ENCODE measurements around the gene ARMC2. TPM values are rescaled to one million over a fixed set of nuclear protein-coding genes. Genes with fewer than 3 reads are reported as not detected.

ARMC2 gene
- polyA plus RNA-seq, 3 donors: 1.7 to 7.4 (median 3.5) TPM

DNA sequence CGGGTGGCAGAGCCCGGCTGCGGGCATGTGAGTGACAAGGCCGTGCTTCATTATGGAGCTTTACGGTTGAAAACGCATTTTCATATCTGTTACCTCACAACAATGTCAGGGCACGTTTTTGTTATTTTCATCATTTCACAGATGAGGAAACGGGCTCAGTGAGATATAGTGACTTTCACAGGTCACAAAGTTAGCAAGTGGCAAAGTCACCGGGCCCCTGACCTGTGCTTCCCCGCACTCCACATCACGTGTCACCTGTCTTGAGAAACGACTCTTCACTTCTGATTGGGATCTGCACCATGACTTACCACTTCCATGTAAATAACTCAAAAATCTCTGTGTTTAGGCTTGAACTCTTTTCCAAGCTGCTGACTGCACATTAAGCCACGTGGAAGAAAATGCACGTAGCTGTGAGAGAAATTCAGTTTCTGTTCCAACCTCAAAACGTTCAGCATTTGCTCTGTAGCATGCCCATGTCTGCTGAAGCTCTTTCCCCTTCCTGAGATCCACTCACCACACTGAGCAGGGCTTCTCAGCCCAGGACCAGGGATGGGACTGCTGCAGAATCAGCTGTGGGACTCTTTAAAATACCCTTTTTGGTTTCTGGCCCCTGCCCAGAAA is 107.2 kb downstream of the ARMC2 start:
- intact Hi-C loops (cut with micrococcal nuclease): no loop called here
- H3K9me3 Mint-ChIP-seq: peaks cover 0 to 6% (median 4%) of the 10 kb centered on the region in 7 donors

DNA sequence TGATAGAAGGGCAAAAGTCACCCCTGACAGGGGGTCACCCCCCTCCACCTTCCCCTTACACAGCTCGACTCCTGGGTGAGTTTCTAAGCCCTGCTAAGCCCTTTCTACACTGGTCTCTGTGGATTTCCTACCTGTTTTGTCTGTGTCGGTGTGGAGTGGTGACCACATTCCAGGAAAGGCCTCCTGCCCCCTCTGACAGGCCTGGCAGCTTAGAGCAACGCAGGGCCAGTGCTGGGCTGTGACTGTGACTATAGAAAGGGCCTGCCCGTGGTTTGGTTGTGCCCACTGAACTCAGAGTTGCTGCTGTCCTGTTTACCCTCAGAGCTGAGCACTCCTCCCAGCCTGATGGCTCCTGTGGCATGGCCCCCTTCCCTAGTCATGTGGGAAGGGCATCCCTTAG is 109.0 kb downstream of the ARMC2 start:
- intact Hi-C loops (cut with micrococcal nuclease): no loop called here
- H3K4me1 ChIP-seq (ENCODE audit: control insufficient read depth in 1 of 2, insufficient read depth in 2 of 2, low read length in 2 of 2): peaks cover 15 to 26% of the 10 kb centered on the region in 2 donors
- no peaks in the 10 kb centered on the region for H3K9me3 ChIP-seq (replicated peaks in 1 of 2; ENCODE audit: control insufficient read depth in 1 of 2, insufficient read depth in 1 of 2, low read length in 2 of 2)
- H3K4me3 ChIP-seq (replicated peaks in 1 of 3; ENCODE audit: low read depth in 2 of 3, low read length in 3 of 3): no peak overlapping the region
- no peaks in the 10 kb centered on the region for H4K20me1 ChIP-seq (ENCODE audit: insufficient read depth, low read length)
- no peak overlapping the region for H3K9ac ChIP-seq (ENCODE audit: insufficient read depth, low read length, poor library complexity, severe bottlenecking)
- H3K27me3 ChIP-seq (ENCODE audit: control insufficient read depth in 2 of 2, insufficient read depth in 2 of 2, low read length in 2 of 2): no peaks in the 10 kb centered on the region
- Mint-ChIP-seq H3K27me3 (ENCODE audit: low read depth in 3 of 3) (peaks cover 0 to 5% (median 0%) of the 10 kb centered on the region in 3 donors), H3K4me1 (peaks cover 28% of the 10 kb centered on the region), H3K27ac (no peak overlapping the region), H3K9me3 (peaks cover 0 to 6% (median 4%) of the 10 kb centered on the region in 7 donors), H3K4me3 (no peak overlapping the region), H3K36me3 (no peaks in the 10 kb centered on the region)
- no peaks in the 10 kb centered on the region for H3K36me3 ChIP-seq (replicated peaks in 1 of 2; ENCODE audit: control insufficient read depth in 1 of 2, insufficient read depth in 2 of 2, low read length in 2 of 2)
- TF ChIP-seq CTCF (IDR thresholded peaks at IDR 0.05): no peak
- 75% methylated on average over 2 of the region's 4 CpGs for WGBS (ENCODE audit: insufficient coverage)
- no peak overlapping the region for H3K4me2 ChIP-seq (replicated peaks; ENCODE audit: extremely low read depth, low read length, poor library complexity, severe bottlenecking)
- no peak overlapping the region for H2AFZ ChIP-seq (ENCODE audit: insufficient read depth, low read depth, low read length, poor library complexity, severe bottlenecking)
- no peak overlapping the region for H3K27ac ChIP-seq (ENCODE audit: low read depth in 1 of 2, low read length in 2 of 2)
- H3K79me2 ChIP-seq (ENCODE audit: insufficient read depth, low read length): no peaks in the 10 kb centered on the region
- no peak for DNase-seq

More for the DNA sequence above, 107.2 kb downstream of the ARMC2 start:
- Histone ChIP-seq H3K9ac (ENCODE audit: insufficient read depth, low read length, poor library complexity, severe bottlenecking) (no peak overlapping the region), H3K9me3 (replicated peaks in 1 of 2; ENCODE audit: control insufficient read depth in 1 of 2, insufficient read depth in 1 of 2, low read length in 2 of 2) (no peaks in the 10 kb centered on the region), H3K4me3 (replicated peaks in 1 of 3; ENCODE audit: low read depth in 2 of 3, low read length in 3 of 3) (no peak overlapping the region), H3K36me3 (replicated peaks in 1 of 2; ENCODE audit: control insufficient read depth in 1 of 2, insufficient read depth in 2 of 2, low read length in 2 of 2) (no peaks in the 10 kb centered on the region), H3K79me2 (ENCODE audit: insufficient read depth, low read length) (no peaks in the 10 kb centered on the region), H4K20me1 (ENCODE audit: insufficient read depth, low read length) (no peaks in the 10 kb centered on the region), H3K27ac (ENCODE audit: low read depth in 1 of 2, low read length in 2 of 2) (no peak overlapping the region), H3K4me1 (ENCODE audit: control insufficient read depth in 1 of 2, insufficient read depth in 2 of 2, low read length in 2 of 2) (peaks cover 15 to 26% of the 10 kb centered on the region in 2 donors), H2AFZ (ENCODE audit: insufficient read depth, low read depth, low read length, poor library complexity, severe bottlenecking) (no peak overlapping the region), H3K27me3 (ENCODE audit: control insufficient read depth in 2 of 2, insufficient read depth in 2 of 2, low read length in 2 of 2) (no peaks in the 10 kb centered on the region), H3K4me2 (replicated peaks; ENCODE audit: extremely low read depth, low read length, poor library complexity, severe bottlenecking) (no peak overlapping the region)
- no peak overlapping the region for H3K27ac Mint-ChIP-seq
- 76% methylated on average over 15 of the region's 15 CpGs for WGBS (ENCODE audit: insufficient coverage)
- no peak for DNase-seq
- TF ChIP-seq CTCF (IDR thresholded peaks at IDR 0.05): no peak
- peaks cover 0 to 5% (median 0%) of the 10 kb centered on the region in 3 donors for H3K27me3 Mint-ChIP-seq (ENCODE audit: low read depth in 3 of 3)
- peaks cover 38% of the 10 kb centered on the region for H3K4me1 Mint-ChIP-seq
- no peak overlapping the region for H3K4me3 Mint-ChIP-seq
- no peaks in the 10 kb centered on the region for H3K36me3 Mint-ChIP-seq

All from CD14-positive monocyte (primary cell).